Caco-2 (cell line): ENCODE data around the gene LPGAT1. TPM values are rescaled to one million over a fixed set of nuclear protein-coding genes. Genes with fewer than 3 reads are reported as not detected.

ENCODE experiments used
- BruUV-seq: library from RNA; stranded (reverse); fragments of 400-500 nt; replicated peaks from 2 replicates; lab custom pipeline; 2021; lab: Mats Ljungman, UMichigan
- CTCF ChIA-PET: fragments of 300-600 bp; sonication (Branson Sonifier 250); formaldehyde crosslinking; loops from one replicate; lab custom pipeline; 2022; ENCODE audit warnings: antibody characterized with exemption; lab: Charles Lee
- POLR2A ChIA-PET: fragments of 300-600 bp; sonication (Branson Sonifier 250); formaldehyde crosslinking; loops from one replicate; lab custom pipeline; 2022; ENCODE audit warnings: antibody characterized with exemption; lab: Charles Lee
- DNase-seq, 2 experiments: peaks; one replicate each; pipeline versions ENCODE4 v3.0.0 to v3.0.0-alpha.2; 2020 to 2022
- H3K27me3 ChIP-seq: replicated peaks from 2 replicates; pipeline ENCODE4 v1.6.0; 2011; ENCODE audit warnings: low read length; ENCODE audit not compliant: control insufficient read depth, insufficient read depth
- H3K36me3 ChIP-seq: 2 replicates; pipeline ENCODE4 v1.5.1; 2011; ENCODE audit warnings: low read length; ENCODE audit not compliant: control insufficient read depth, insufficient read depth
- H3K4me1 ChIP-seq: fragments of 250-450 bp; sonication (Bioruptor Pico); 2 replicates; pipeline ENCODE4 v1.5.1; 2020; ENCODE audit warnings: mild to moderate bottlenecking
- H3K4me3 ChIP-seq: 2 replicates; pipeline ENCODE4 v1.5.1; 2011; ENCODE audit warnings: low read depth, mild to moderate bottlenecking, control low read depth, low read length
- H3K9me3 ChIP-seq: fragments of 250-450 bp; sonication (Bioruptor Pico); 2 replicates; pipeline ENCODE4 v1.5.1; 2020; ENCODE audit warnings: mild to moderate bottlenecking, moderate library complexity
- H3K27ac Mint-ChIP-seq: one replicate; pipeline ENCODE4 v1.8.0; 2022; ENCODE audit warnings: mixed read lengths; ENCODE audit not compliant: unreplicated experiment
- H3K27me3 Mint-ChIP-seq: one replicate; pipeline ENCODE4 v1.8.0; 2022; ENCODE audit warnings: mixed read lengths; ENCODE audit not compliant: insufficient read depth, unreplicated experiment
- H3K36me3 Mint-ChIP-seq: one replicate; pipeline ENCODE4 v1.8.0; 2022; ENCODE audit warnings: mild to moderate bottlenecking, mixed read lengths; ENCODE audit not compliant: insufficient read depth, unreplicated experiment
- H3K4me1 Mint-ChIP-seq: one replicate; pipeline ENCODE4 v1.8.0; 2022; ENCODE audit warnings: low read depth, mixed read lengths; ENCODE audit not compliant: unreplicated experiment
- H3K4me3 Mint-ChIP-seq: one replicate; pipeline ENCODE4 v1.8.0; 2022; ENCODE audit warnings: mild to moderate bottlenecking, moderate library complexity, mixed read lengths; ENCODE audit not compliant: unreplicated experiment
- H3K9me3 Mint-ChIP-seq: one replicate; pipeline ENCODE4 v1.8.0; 2022; ENCODE audit warnings: mixed read lengths; ENCODE audit not compliant: unreplicated experiment
- intact Hi-C: fragments of 100-400 bp; cut with micrococcal nuclease; formaldehyde crosslinking; loops from one replicate; pipeline ENCODE4 v1.10.0; 2022; ENCODE audit not compliant: unreplicated experiment
- total RNA-seq: library from RNA; stranded (reverse); gene quantifications from 2 replicates; pipeline ENCODE4 v1.2.3, GENCODE V29; 2022
- TF ChIP-seq, protein P1 (sequence below), 2 experiments: fragments of 200-600 bp in 1 of 2; IDR thresholded peaks; 1 replicate in 1 of 2; 2 replicates in 1 of 2; pipeline versions ENCODE4 v1.5.1 to v1.8.0; 2011 to 2022; ENCODE audit warnings: antibody characterized with exemption in 1 of 2, control low read depth in 1 of 2, inconsistent platforms in 1 of 2, low read depth in 1 of 2, low read length in 1 of 2, mild to moderate bottlenecking in 1 of 2, moderate library complexity in 1 of 2; ENCODE audit not compliant: insufficient read depth in 1 of 2, severe bottlenecking in 1 of 2, unreplicated experiment in 1 of 2

LPGAT1 gene
- total RNA-seq, 1 experiment from 2014 or later = 25.6 TPM

DNA sequence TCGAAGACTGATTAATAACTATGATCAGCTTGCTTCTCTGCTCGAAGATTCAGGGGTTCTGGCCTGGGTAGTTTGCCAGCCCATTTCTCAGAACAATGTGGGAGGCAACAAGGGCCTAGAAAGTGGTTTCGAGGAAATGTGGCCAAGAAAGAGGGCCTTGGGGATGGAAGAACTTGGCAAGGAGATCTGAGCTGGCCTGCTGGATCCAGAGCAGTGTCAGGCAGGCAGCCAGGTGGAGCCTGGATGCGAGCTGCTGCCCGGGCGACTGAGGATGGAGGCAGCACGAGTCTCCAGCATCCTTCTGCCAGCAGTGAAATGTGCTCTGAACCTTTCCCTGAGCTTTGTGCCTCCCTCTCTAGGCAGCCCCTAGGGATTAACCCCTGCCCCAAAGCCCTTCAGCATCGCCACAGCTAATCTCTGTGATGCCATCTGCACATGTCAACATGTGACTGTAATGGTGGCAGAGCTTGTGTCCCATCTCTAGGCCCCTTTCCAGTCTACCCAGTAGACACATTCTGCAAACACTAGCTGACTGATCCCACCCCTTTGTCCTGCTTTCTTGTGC lies 94.1 kb downstream of the LPGAT1 start:
- Histone ChIP-seq H3K4me3 (no peak overlapping the region), H3K36me3 (no peaks in the 10 kb centered on the region), H3K4me1 (peaks cover 16% of the 10 kb centered on the region), H3K27me3 (no peaks in the 10 kb centered on the region), H3K9me3 (no peaks in the 10 kb centered on the region)
- TF ChIP-seq, protein P1, sequence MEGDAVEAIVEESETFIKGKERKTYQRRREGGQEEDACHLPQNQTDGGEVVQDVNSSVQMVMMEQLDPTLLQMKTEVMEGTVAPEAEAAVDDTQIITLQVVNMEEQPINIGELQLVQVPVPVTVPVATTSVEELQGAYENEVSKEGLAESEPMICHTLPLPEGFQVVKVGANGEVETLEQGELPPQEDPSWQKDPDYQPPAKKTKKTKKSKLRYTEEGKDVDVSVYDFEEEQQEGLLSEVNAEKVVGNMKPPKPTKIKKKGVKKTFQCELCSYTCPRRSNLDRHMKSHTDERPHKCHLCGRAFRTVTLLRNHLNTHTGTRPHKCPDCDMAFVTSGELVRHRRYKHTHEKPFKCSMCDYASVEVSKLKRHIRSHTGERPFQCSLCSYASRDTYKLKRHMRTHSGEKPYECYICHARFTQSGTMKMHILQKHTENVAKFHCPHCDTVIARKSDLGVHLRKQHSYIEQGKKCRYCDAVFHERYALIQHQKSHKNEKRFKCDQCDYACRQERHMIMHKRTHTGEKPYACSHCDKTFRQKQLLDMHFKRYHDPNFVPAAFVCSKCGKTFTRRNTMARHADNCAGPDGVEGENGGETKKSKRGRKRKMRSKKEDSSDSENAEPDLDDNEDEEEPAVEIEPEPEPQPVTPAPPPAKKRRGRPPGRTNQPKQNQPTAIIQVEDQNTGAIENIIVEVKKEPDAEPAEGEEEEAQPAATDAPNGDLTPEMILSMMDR (IDR thresholded peaks at IDR 0.05; ENCODE audit: insufficient read depth in 1 of 2, low read depth in 1 of 2, low read length in 1 of 2, severe bottlenecking in 1 of 2, unreplicated experiment in 1 of 2) = no peak
- intact Hi-C loops = no loop called here
- H3K27ac Mint-ChIP-seq = no peak overlapping the region
- no peak for DNase-seq
- BruUV-seq = no TSS peak
- no peaks in the 10 kb centered on the region for H3K27me3 Mint-ChIP-seq
- H3K4me1 Mint-ChIP-seq = peaks cover 13% of the 10 kb centered on the region
- H3K4me3 Mint-ChIP-seq = no peak overlapping the region
- CTCF ChIA-PET = no interaction called here
- H3K36me3 Mint-ChIP-seq = no peaks in the 10 kb centered on the region
- POLR2A ChIA-PET = no interaction called here
- no peaks in the 10 kb centered on the region for H3K9me3 Mint-ChIP-seq

DNA sequence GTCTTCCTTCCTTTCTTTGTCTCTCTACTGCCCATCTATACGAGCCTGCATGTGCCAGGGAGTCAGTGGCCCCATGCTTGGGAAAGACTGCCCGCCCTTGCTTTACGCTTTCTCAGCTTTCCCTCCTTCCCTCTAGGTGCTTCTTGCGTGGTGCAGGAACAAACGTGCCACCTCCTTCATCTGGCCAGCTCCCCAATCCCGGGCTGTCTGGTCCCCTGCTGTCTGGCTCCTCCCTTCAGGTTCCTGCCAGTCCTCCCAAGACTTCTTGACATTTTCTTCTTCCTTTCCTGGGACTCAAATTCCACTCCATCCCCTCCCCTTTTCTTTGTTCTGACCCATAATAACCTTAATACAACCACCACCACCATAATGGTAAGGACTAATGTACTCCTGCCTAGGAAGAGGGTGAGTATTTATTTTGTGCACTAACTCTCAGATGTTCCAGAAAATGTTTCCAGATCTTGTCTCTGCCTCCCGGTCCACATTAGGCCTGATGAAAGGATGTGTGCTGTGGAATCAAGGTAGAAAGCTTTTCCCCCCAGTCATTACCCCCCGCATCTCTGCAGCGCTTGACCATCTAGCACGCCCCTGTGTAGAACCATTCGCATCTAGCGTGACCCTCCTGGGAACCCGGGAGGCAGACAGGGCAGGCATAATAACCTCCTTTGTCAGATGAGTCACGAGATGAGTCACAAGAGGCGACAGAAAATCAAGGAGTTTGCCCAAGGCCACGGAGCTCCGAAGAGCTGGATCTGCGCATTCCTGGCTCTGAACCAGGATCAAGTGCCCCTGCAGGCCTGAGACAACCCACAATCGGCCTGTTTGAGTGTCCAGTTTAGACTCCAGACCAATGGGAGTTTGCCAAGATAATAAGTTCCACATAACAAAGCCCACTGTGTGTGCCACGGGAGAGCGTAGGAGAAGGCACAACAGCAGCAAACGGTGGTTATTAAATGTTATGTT lies 95.1 kb downstream of the LPGAT1 start:
- ChIA-PET CTCF (interaction anchor here (1.0 kb wide), 1 partner anchor 51 kb away, joined by 4 read pairs; no protein-coding TSS in a partner anchor), POLR2A (no interaction called here)
- Histone ChIP-seq H3K27me3 (no peaks in the 10 kb centered on the region), H3K9me3 (no peaks in the 10 kb centered on the region), H3K36me3 (no peaks in the 10 kb centered on the region), H3K4me3 (no peak overlapping the region), H3K4me1 (peaks cover 16% of the 10 kb centered on the region)
- H3K9me3 Mint-ChIP-seq = no peaks in the 10 kb centered on the region
- intact Hi-C loops = no loop called here
- H3K27ac Mint-ChIP-seq = peak overlapping the region; percentile 53
- H3K4me3 Mint-ChIP-seq = no peak overlapping the region
- no TSS peak for BruUV-seq
- peaks cover 13% of the 10 kb centered on the region for H3K4me1 Mint-ChIP-seq
- no peaks in the 10 kb centered on the region for H3K27me3 Mint-ChIP-seq
- TF ChIP-seq, protein P1 (IDR thresholded peaks at IDR 0.05; ENCODE audit: insufficient read depth in 1 of 2, low read depth in 1 of 2, low read length in 1 of 2, severe bottlenecking in 1 of 2, unreplicated experiment in 1 of 2) = no peak
- peak; percentile 40 to 76 for DNase-seq
- no peaks in the 10 kb centered on the region for H3K36me3 Mint-ChIP-seq

DNA sequence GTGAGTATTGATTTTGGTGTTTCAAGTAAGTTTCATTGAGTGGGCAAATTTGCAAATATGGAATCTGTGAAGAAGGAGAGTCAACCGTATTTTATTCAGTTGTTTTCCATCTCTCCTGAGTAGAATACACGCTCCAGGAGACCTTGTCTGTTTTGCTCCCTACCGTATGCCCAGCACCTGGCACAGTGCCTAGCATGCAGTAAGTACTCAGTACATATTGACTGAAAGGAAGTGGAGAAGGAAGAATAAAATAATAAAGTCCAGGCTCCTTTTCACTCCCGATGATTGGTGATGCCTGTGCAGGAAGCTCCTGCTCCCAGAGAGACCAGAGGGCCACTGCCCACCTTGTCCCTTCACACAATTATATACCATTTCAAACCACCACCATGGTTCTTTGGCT lies 95.8 kb downstream of the LPGAT1 start:
- TF ChIP-seq, protein P1 (IDR thresholded peaks at IDR 0.05; ENCODE audit: insufficient read depth in 1 of 2, low read depth in 1 of 2, low read length in 1 of 2, severe bottlenecking in 1 of 2, unreplicated experiment in 1 of 2) = no peak
- Mint-ChIP-seq H3K27ac (peak overlapping the region; percentile 53), H3K27me3 (no peaks in the 10 kb centered on the region), H3K4me1 (peaks cover 13% of the 10 kb centered on the region), H3K9me3 (no peaks in the 10 kb centered on the region), H3K36me3 (no peaks in the 10 kb centered on the region), H3K4me3 (no peak overlapping the region)
- Histone ChIP-seq H3K36me3 (no peaks in the 10 kb centered on the region), H3K27me3 (no peaks in the 10 kb centered on the region), H3K4me3 (no peak overlapping the region), H3K4me1 (peaks cover 16% of the 10 kb centered on the region), H3K9me3 (no peaks in the 10 kb centered on the region)
- no TSS peak for BruUV-seq
- no peak for DNase-seq
- POLR2A ChIA-PET = no interaction called here
- CTCF ChIA-PET = interaction anchor here (1.0 kb wide), 1 partner anchor 50 kb away, joined by 4 read pairs; no protein-coding TSS in a partner anchor
- intact Hi-C loops = no loop called here
